Naive thymus-derived CD8-positive, alpha-beta T cell (primary cell): Measurements from ENCODE around the gene ABI2. TPM values are rescaled to one million over a fixed set of nuclear protein-coding genes. Genes with fewer than 3 reads are reported as not detected.
"Not testable (repeated sequence)": the region's sequence is repeated elsewhere in the genome, so short reads cannot be mapped to it uniquely, and the experiment has no call there.

Experiments used
- ATAC-seq, 2 donors: fragments of 150-1000 bp; cut with Tn5 transposase in 1 of 2; sonication (Bioruptor Pico), chemical (Tn5 transposase) in 1 of 2; 1 replicate in 1 of 2; 2 replicates in 1 of 2; pipeline ENCODE4 v1.10.0; 2021; ENCODE audit warnings: mild to moderate bottlenecking in 2 of 2, moderate library complexity in 2 of 2
- POLR2A ChIA-PET: fragments of 350-600 bp; sonication (Branson Sonifier 250); formaldehyde crosslinking; loops from one replicate; lab custom pipeline; 2021; ENCODE audit warnings: antibody characterized with exemption; lab: Charles Lee
- DNase-seq, 10 donors: peaks; one replicate each; pipeline versions ENCODE4 v3.0.0 to v3.0.0-alpha.2; 2020 to 2022
- H3K27ac Mint-ChIP-seq, 10 donors: one replicate each; pipeline ENCODE4 v1.8.0; 2020 to 2022; ENCODE audit warnings: mild to moderate bottlenecking in 10 of 10, mixed read lengths in 10 of 10, moderate library complexity in 4 of 10, inconsistent platforms in 1 of 10
- H3K27me3 Mint-ChIP-seq, 5 donors: one replicate each; pipeline ENCODE4 v1.8.0; 2021 to 2022; ENCODE audit warnings: mixed read lengths in 5 of 5
- H3K36me3 Mint-ChIP-seq, 3 donors: one replicate each; pipeline ENCODE4 v1.8.0; 2020 to 2022; ENCODE audit warnings: mixed read lengths in 3 of 3, mild to moderate bottlenecking in 2 of 3, inconsistent platforms in 1 of 3
- H3K4me1 Mint-ChIP-seq, 4 donors: one replicate each; pipeline ENCODE4 v1.8.0; 2021 to 2022; ENCODE audit warnings: mixed read lengths in 4 of 4
- H3K4me3 Mint-ChIP-seq, 10 donors: one replicate each; pipeline ENCODE4 v1.8.0; 2020 to 2022; ENCODE audit warnings: mild to moderate bottlenecking in 10 of 10, mixed read lengths in 10 of 10, moderate library complexity in 6 of 10, inconsistent platforms in 1 of 10
- H3K9me3 Mint-ChIP-seq, 9 donors: one replicate each; pipeline ENCODE4 v1.8.0; 2020 to 2022; ENCODE audit warnings: mixed read lengths in 9 of 9, mild to moderate bottlenecking in 3 of 9, inconsistent platforms in 1 of 9, moderate library complexity in 1 of 9
- polyA plus RNA-seq, 3 donors: library from polyadenylated mRNA; unstranded; fragments of 300-500 nt; fragmentation: Illumina TruSeq; gene quantifications; one replicate each; pipeline ENCODE4 v1.2.3, GENCODE V29; 2021
- total RNA-seq, 8 experiments: library from RNA in 2 of 8; stranded (reverse) in 2 of 8; gene quantifications; one replicate each; pipeline ENCODE4 v1.2.3 and lab custom pipeline; 2021 to 2026

ABI2 gene
- total and polyA plus RNA-seq, 5 experiments from 2014 or later = 27.0 to 37.4 (median 30.8) TPM

GRCh38 chr2:203361495-203361894 lies 33.3 kb downstream of the ABI2 start:
- peak overlapping the region in 2 of 10 donors; percentile 24 to 60 for H3K27ac Mint-ChIP-seq
- no peak for ATAC-seq
- no peak for DNase-seq
- peaks cover 7 to 17% (median 11%) of the 10 kb centered on the region in 4 donors for H3K4me1 Mint-ChIP-seq
- H3K36me3 Mint-ChIP-seq = peaks cover 6 to 14% (median 12%) of the 10 kb centered on the region in 3 donors
- no peak overlapping the region for H3K4me3 Mint-ChIP-seq
- no peaks in the 10 kb centered on the region for H3K27me3 Mint-ChIP-seq
- POLR2A ChIA-PET = no interaction called here
- peaks cover 0 to 10% (median 0%) of the 10 kb centered on the region in 9 donors for H3K9me3 Mint-ChIP-seq

DNA sequence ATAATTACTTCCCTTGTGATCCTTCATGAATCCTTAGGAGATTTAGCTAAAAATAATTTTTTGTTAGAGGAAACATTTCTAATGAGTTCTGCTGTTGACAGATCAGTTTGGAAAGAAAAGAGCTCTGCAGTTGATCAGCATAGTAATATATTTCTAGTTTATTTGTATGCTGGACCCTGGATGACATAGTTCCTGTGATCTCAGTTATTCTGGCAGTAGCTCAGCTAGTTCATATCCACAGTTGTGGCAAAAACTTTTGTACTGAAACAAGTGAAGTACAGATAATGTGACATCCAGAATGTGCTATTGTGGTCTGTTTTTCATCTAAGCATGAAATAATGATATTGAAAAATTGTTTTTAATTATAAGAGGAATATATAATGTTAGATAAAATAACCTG lies 33.7 kb downstream of the ABI2 start:
- DNase-seq (no peak), ATAC-seq (no peak)
- H3K36me3 Mint-ChIP-seq = peaks cover 6 to 16% (median 12%) of the 10 kb centered on the region in 3 donors
- H3K27me3 Mint-ChIP-seq = no peaks in the 10 kb centered on the region
- H3K4me1 Mint-ChIP-seq = peaks cover 7 to 17% (median 11%) of the 10 kb centered on the region in 4 donors
- no peak overlapping the region for H3K4me3 Mint-ChIP-seq
- H3K9me3 Mint-ChIP-seq = peaks cover 0 to 10% (median 0%) of the 10 kb centered on the region in 9 donors
- POLR2A ChIA-PET = no interaction called here
- H3K27ac Mint-ChIP-seq = no peak overlapping the region

- H3K4me3 Mint-ChIP-seq = no peak overlapping the region
- H3K4me1 Mint-ChIP-seq = peaks cover 0 to 2% (median under 1%) of the 10 kb centered on the region in 4 donors
- POLR2A ChIA-PET = no interaction called here
- DNase-seq (no peak), ATAC-seq (no peak)
- H3K27me3 Mint-ChIP-seq = no peaks in the 10 kb centered on the region
- H3K36me3 Mint-ChIP-seq = peaks cover 8 to 30% (median 12%) of the 10 kb centered on the region in 3 donors
- no peak overlapping the region for H3K27ac Mint-ChIP-seq
- H3K9me3 Mint-ChIP-seq = no peaks in the 10 kb centered on the region
Observed at GRCh38 chr2:203366639-203367466, 38.7 kb downstream of the ABI2 start.

- POLR2A ChIA-PET, ATAC-seq, H3K4me1 Mint-ChIP-seq, H3K9me3 Mint-ChIP-seq, H3K27me3 Mint-ChIP-seq, H3K27ac Mint-ChIP-seq, H3K4me3 Mint-ChIP-seq, DNase-seq: not testable (repeated sequence)
- H3K36me3 Mint-ChIP-seq = peaks cover 8 to 20% (median 10%) of the 10 kb centered on the region in 3 donors
Observed at GRCh38 chr2:203372706-203373105, 44.5 kb downstream of the ABI2 start.

DNA sequence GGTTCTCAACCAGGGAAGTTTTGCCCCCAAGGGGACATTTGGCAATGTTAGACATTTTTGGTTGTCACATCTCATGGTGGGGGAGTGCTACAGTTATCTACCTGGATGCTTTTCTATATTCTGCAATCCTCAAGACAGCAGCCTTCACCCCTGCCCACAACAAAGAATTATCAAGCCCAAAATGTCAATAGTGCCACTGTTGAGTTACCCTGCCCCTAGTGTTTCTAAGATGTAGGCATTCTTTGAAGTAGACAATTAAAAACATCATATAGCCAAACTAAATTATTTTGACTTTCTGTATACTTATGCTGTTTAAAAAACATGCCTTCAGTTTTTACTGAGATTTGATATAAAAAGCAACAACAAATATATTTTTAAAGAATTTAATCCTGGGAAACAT lies 48.0 kb downstream of the ABI2 start:
- no peaks in the 10 kb centered on the region for H3K9me3 Mint-ChIP-seq
- H3K4me3 Mint-ChIP-seq = no peak overlapping the region
- POLR2A ChIA-PET = no interaction called here
- ATAC-seq (peak in 1 of 2 donors; percentile 64), DNase-seq (peak in 2 of 10 donors; percentile 5 to 11)
- peaks cover under 1 to 8% (median under 1%) of the 10 kb centered on the region in 3 donors for H3K36me3 Mint-ChIP-seq
- no peak overlapping the region for H3K27ac Mint-ChIP-seq
- H3K4me1 Mint-ChIP-seq = peaks cover 0 to 8% (median 4%) of the 10 kb centered on the region in 4 donors
- H3K27me3 Mint-ChIP-seq = no peaks in the 10 kb centered on the region

DNA sequence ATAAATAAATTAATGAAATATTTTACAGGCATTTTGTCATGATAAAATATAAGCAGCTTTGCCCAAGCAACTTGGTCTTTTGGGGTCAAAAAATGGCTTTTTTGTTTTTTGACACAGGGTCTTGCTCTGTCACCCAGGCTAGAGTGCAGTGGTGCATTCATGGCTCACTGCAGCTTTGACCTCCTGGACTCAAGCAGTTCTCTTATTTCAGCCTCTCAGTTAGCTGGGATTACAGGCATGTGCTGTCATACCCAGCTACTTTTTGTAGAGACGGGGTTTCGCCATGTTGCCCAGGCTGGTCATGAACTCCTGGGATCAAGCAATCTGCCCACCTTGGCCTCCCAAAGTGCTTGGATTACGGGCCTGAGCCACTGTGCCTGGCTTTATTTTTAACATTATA lies 51.0 kb downstream of the ABI2 start:
- Mint-ChIP-seq H3K27me3 (no peaks in the 10 kb centered on the region), H3K4me3 (no peak overlapping the region), H3K4me1 (peaks cover 0 to 8% (median 5%) of the 10 kb centered on the region in 4 donors), H3K9me3 (no peaks in the 10 kb centered on the region), H3K27ac (no peak overlapping the region), H3K36me3 (peaks cover 0 to 23% (median 8%) of the 10 kb centered on the region in 3 donors)
- POLR2A ChIA-PET = no interaction called here
- ATAC-seq = no peak
- DNase-seq = no peak

DNA sequence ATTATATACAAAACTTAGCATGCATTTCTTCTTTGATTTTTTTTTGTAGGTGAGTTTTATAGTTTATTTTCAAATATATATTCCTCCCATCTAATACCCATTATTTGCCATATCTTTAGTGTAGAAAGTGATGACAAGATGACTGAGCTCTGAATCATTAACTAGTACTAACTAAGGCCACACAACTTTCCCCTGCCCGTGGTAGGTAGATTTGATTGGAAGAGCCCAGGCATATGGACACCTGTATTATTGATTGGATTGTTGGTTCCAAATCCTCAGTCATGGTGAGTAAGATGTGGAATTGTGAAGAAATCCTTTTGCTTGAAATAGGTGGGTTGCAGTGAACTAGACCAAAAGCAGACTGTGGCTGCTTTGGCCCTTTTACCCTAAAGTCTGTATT lies 54.8 kb downstream of the ABI2 start:
- Mint-ChIP-seq H3K4me1 (peaks cover 0 to 7% (median 0%) of the 10 kb centered on the region in 4 donors), H3K9me3 (no peaks in the 10 kb centered on the region), H3K4me3 (no peak overlapping the region), H3K27ac (no peak overlapping the region), H3K36me3 (peaks cover 0 to 38% (median 11%) of the 10 kb centered on the region in 3 donors), H3K27me3 (no peaks in the 10 kb centered on the region)
- POLR2A ChIA-PET = no interaction called here
- DNase-seq = no peak
- no peak for ATAC-seq

DNA sequence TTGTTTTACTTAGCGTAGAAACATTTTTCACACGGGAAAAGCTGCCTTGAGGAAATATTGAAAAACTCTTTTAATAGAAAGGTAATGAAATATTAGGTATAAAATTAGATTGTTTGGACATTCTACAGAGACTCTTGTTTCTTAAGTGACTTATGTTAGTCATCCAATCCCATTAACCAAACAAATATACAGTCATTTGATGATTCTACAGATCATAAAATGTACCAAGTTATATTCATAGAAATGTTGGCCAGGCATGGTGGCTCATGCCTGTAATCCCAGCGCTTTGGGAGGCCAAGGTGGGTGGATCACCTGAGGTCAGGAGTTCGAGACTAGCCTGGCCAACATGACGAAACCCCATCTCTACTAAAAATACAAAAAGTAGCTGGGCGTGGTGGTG lies 60.0 kb downstream of the ABI2 start:
- POLR2A ChIA-PET, H3K4me1 Mint-ChIP-seq, H3K9me3 Mint-ChIP-seq, H3K27ac Mint-ChIP-seq, ATAC-seq, DNase-seq, H3K4me3 Mint-ChIP-seq, H3K27me3 Mint-ChIP-seq: not testable (repeated sequence)
- H3K36me3 Mint-ChIP-seq = peaks cover 0 to 37% (median 12%) of the 10 kb centered on the region in 3 donors

- Mint-ChIP-seq H3K27ac (peak overlapping the region in 1 of 10 donors; percentile 63), H3K36me3 (peaks cover 15 to 51% (median 39%) of the 10 kb centered on the region in 3 donors)
Observed at GRCh38 chr2:203394519-203395227, 66.5 kb downstream of the ABI2 start.

DNA sequence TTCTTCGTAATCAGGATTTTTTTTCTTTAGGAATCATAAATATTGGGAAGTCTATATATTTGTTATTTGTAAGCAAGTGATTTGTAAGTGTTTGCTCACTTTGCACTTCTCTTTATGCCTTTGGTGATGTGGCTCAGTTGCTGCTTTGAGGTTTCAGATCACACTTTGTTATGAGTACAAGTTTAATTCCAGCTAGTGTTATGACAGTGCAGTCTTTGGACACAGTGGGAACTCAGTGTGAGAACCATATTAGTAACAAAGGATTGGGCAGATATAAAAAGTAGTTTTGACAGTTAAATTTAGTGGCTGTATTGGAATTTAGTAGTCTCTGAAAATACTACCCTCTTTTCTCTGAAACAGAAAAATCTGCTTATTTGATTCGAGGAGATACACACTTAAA lies 67.7 kb downstream of the ABI2 start:
- Mint-ChIP-seq H3K4me1 (peaks cover 0 to 5% (median 0%) of the 10 kb centered on the region in 4 donors), H3K27ac (no peak overlapping the region), H3K36me3 (peaks cover 15 to 48% (median 39%) of the 10 kb centered on the region in 3 donors), H3K9me3 (peaks cover 0 to 10% (median 0%) of the 10 kb centered on the region in 9 donors), H3K27me3 (no peaks in the 10 kb centered on the region), H3K4me3 (no peak overlapping the region)
- POLR2A ChIA-PET = no interaction called here
- ATAC-seq = no peak
- no peak for DNase-seq

More at GRCh38 chr2:203394519-203395227, 66.5 kb downstream of the ABI2 start:
- Mint-ChIP-seq H3K4me3 (no peak overlapping the region), H3K27me3 (no peaks in the 10 kb centered on the region), H3K4me1 (peaks cover 0 to 5% (median 0%) of the 10 kb centered on the region in 4 donors), H3K9me3 (peaks cover 0 to 10% (median 0%) of the 10 kb centered on the region in 9 donors)
- ATAC-seq (no peak), DNase-seq (no peak)
- POLR2A ChIA-PET = interaction anchor here (0.6 kb wide), 1 partner anchor 134 kb away, joined by 5 read pairs; no protein-coding TSS in a partner anchor

DNA sequence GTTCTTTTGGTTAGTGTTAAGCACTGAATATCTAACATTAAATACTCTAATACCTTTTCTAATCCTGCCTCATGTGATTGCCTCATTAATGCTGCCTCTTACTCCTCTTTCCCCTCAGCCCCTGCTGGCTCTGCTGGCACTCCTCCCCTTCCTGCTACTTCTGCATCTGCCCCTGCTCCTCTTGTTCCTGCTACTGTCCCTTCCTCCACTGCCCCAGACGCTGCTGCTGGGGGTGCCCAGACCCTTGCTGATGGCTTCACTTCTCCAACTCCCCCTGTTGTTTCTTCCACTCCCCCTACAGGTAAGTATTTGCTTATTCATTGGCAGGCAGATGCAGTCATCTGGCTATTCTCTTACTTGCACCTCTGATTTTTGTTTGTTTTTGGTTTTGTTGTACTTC lies 68.5 kb downstream of the ABI2 start:
- POLR2A ChIA-PET = no interaction called here
- H3K27ac Mint-ChIP-seq = peak overlapping the region in 2 of 10 donors; percentile 0 to 86
- ATAC-seq = no peak
- peaks cover 0 to 5% (median 0%) of the 10 kb centered on the region in 4 donors for H3K4me1 Mint-ChIP-seq
- H3K9me3 Mint-ChIP-seq = peaks cover 0 to 10% (median 0%) of the 10 kb centered on the region in 9 donors
- H3K36me3 Mint-ChIP-seq = peaks cover 15 to 52% (median 43%) of the 10 kb centered on the region in 3 donors
- no peaks in the 10 kb centered on the region for H3K27me3 Mint-ChIP-seq
- no peak for DNase-seq
- no peak overlapping the region for H3K4me3 Mint-ChIP-seq

DNA sequence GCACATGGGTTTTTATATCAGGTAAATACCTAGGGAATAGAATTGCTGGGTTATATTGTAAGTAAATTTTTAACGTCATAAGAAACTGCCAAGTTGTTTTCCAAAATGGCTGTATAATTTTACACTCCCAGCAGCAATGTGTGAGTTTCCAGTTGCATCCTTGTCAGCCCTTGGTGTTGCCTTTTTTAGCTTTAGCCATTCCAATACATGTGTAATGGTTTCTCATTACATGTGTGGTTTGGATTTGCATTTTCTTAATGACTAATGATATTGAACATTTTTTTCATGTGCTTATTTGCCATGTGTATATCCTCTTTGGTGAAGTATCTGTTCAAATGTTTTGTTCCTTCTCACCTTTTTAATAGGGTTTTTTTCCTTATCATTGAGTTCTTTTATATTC lies 70.8 kb downstream of the ABI2 start:
- H3K36me3 Mint-ChIP-seq = peaks cover 16 to 57% (median 47%) of the 10 kb centered on the region in 3 donors
- H3K27ac Mint-ChIP-seq = no peak overlapping the region
- POLR2A ChIA-PET = no interaction called here
- peaks cover 0 to 10% (median 0%) of the 10 kb centered on the region in 9 donors for H3K9me3 Mint-ChIP-seq
- peaks cover 0 to 5% (median 0%) of the 10 kb centered on the region in 4 donors for H3K4me1 Mint-ChIP-seq
- ATAC-seq (no peak), DNase-seq (no peak)
- H3K4me3 Mint-ChIP-seq = no peak overlapping the region
- no peaks in the 10 kb centered on the region for H3K27me3 Mint-ChIP-seq
